ENCODE measurements around the gene WDR7.

Gene WDR7

GRCh38 chr18:56926734-56927133, 275.6 kb downstream of the WDR7 start:
- H3K56ac ChIP-seq (ENCODE audit: low read length): no peak overlapping the region
- H3K4me3 ChIP-seq (ENCODE audit: low read length): no peak overlapping the region
- H4K5ac ChIP-seq (ENCODE audit: low read length): no peak overlapping the region
- H3K27me3 ChIP-seq (ENCODE audit: insufficient read depth, low read length, poor library complexity): no peaks in the 10 kb centered on the region
- H3K36me3 ChIP-seq (ENCODE audit: control insufficient read depth, insufficient read depth, low read length): no peaks in the 10 kb centered on the region
- H2AK5ac ChIP-seq (ENCODE audit: low read length): no peak overlapping the region
- no peak overlapping the region for H4K8ac ChIP-seq (ENCODE audit: low read depth, low read length)
- H3K79me2 ChIP-seq (ENCODE audit: control insufficient read depth, insufficient read depth, low read length): no peaks in the 10 kb centered on the region
- H3K4me2 ChIP-seq (ENCODE audit: low read length): no peak overlapping the region
- H2BK120ac ChIP-seq (ENCODE audit: low read depth, low read length): no peak overlapping the region
- no peak overlapping the region for H3K9ac ChIP-seq (ENCODE audit: low read length)
- no peak overlapping the region for H2BK15ac ChIP-seq (replicated peaks; ENCODE audit: low read depth)
- no peak for DNase-seq
- H3K18ac ChIP-seq (ENCODE audit: low read length): no peak overlapping the region
- H3K27ac ChIP-seq (ENCODE audit: low read depth, low read length): no peak overlapping the region
- WGBS (ENCODE audit: extremely low coverage, insufficient coverage, low lambda C conversion rate): no CpG with 5 or more reads among the region's 5 CpGs
- H3K79me1 ChIP-seq (ENCODE audit: low read length): no peaks in the 10 kb centered on the region
- H3K4me1 ChIP-seq (ENCODE audit: control insufficient read depth, low read depth, low read length): no peaks in the 10 kb centered on the region
- H2BK5ac ChIP-seq (ENCODE audit: low read length): no peak overlapping the region
- no peak overlapping the region for H3K23ac ChIP-seq (ENCODE audit: low read length)
- no peak overlapping the region for H3K4ac ChIP-seq (ENCODE audit: low read depth, low read length)

GRCh38 chr18:56927786-56928185, 276.6 kb downstream of the WDR7 start:
- H2BK120ac ChIP-seq (ENCODE audit: low read depth, low read length): no peak overlapping the region
- no peaks in the 10 kb centered on the region for H3K36me3 ChIP-seq (ENCODE audit: control insufficient read depth, insufficient read depth, low read length)
- H3K23ac ChIP-seq (ENCODE audit: low read length): no peak overlapping the region
- H3K4me2 ChIP-seq (ENCODE audit: low read length): no peak overlapping the region
- H3K4ac ChIP-seq (ENCODE audit: low read depth, low read length): no peak overlapping the region
- no peak overlapping the region for H4K5ac ChIP-seq (ENCODE audit: low read length)
- no peak overlapping the region for H4K8ac ChIP-seq (ENCODE audit: low read depth, low read length)
- no peak overlapping the region for H3K9ac ChIP-seq (ENCODE audit: low read length)
- H2BK5ac ChIP-seq (ENCODE audit: low read length): no peak overlapping the region
- no peak overlapping the region for H3K56ac ChIP-seq (ENCODE audit: low read length)
- no peaks in the 10 kb centered on the region for H3K79me1 ChIP-seq (ENCODE audit: low read length)
- H3K79me2 ChIP-seq (ENCODE audit: control insufficient read depth, insufficient read depth, low read length): no peaks in the 10 kb centered on the region
- no peak overlapping the region for H2BK15ac ChIP-seq (replicated peaks; ENCODE audit: low read depth)
- DNase-seq: no peak
- H3K27ac ChIP-seq (ENCODE audit: low read depth, low read length): no peak overlapping the region
- no peak overlapping the region for H2AK5ac ChIP-seq (ENCODE audit: low read length)
- WGBS (ENCODE audit: extremely low coverage, insufficient coverage, low lambda C conversion rate): no CpG with 5 or more reads among the region's 3 CpGs
- H3K27me3 ChIP-seq (ENCODE audit: insufficient read depth, low read length, poor library complexity): no peaks in the 10 kb centered on the region
- no peak overlapping the region for H3K18ac ChIP-seq (ENCODE audit: low read length)
- no peaks in the 10 kb centered on the region for H3K4me1 ChIP-seq (ENCODE audit: control insufficient read depth, low read depth, low read length)
- H3K4me3 ChIP-seq (ENCODE audit: low read length): no peak overlapping the region

GRCh38 chr18:56929886-56930285, 278.7 kb downstream of the WDR7 start:
- Histone ChIP-seq H3K79me2 (ENCODE audit: control insufficient read depth, insufficient read depth, low read length) (no peaks in the 10 kb centered on the region), H3K23ac (ENCODE audit: low read length) (no peak overlapping the region), H4K8ac (ENCODE audit: low read depth, low read length) (no peak overlapping the region), H3K18ac (ENCODE audit: low read length) (no peak overlapping the region), H3K4me2 (ENCODE audit: low read length) (no peak overlapping the region), H4K5ac (ENCODE audit: low read length) (no peak overlapping the region), H2BK5ac (ENCODE audit: low read length) (no peak overlapping the region), H3K27ac (ENCODE audit: low read depth, low read length) (no peak overlapping the region), H3K4ac (ENCODE audit: low read depth, low read length) (no peak overlapping the region), H3K9ac (ENCODE audit: low read length) (no peak overlapping the region), H3K36me3 (ENCODE audit: control insufficient read depth, insufficient read depth, low read length) (no peaks in the 10 kb centered on the region), H2BK15ac (replicated peaks; ENCODE audit: low read depth) (no peak overlapping the region), H3K4me3 (ENCODE audit: low read length) (no peak overlapping the region), H3K4me1 (ENCODE audit: control insufficient read depth, low read depth, low read length) (no peaks in the 10 kb centered on the region), H3K27me3 (ENCODE audit: insufficient read depth, low read length, poor library complexity) (no peaks in the 10 kb centered on the region), H2AK5ac (ENCODE audit: low read length) (no peak overlapping the region), H3K79me1 (ENCODE audit: low read length) (no peaks in the 10 kb centered on the region), H3K56ac (ENCODE audit: low read length) (no peak overlapping the region), H2BK120ac (ENCODE audit: low read depth, low read length) (no peak overlapping the region)
- DNase-seq: no peak
- no CpG with 5 or more reads among the region's 5 CpGs for WGBS (ENCODE audit: extremely low coverage, insufficient coverage, low lambda C conversion rate)

- WGBS (ENCODE audit: extremely low coverage, insufficient coverage, low lambda C conversion rate): no CpG with 5 or more reads among the region's 2 CpGs
- Histone ChIP-seq H3K4ac (ENCODE audit: low read depth, low read length) (no peak overlapping the region), H3K27ac (ENCODE audit: low read depth, low read length) (no peak overlapping the region), H4K8ac (ENCODE audit: low read depth, low read length) (no peak overlapping the region), H4K5ac (ENCODE audit: low read length) (no peak overlapping the region), H3K79me2 (ENCODE audit: control insufficient read depth, insufficient read depth, low read length) (no peaks in the 10 kb centered on the region), H3K79me1 (ENCODE audit: low read length) (no peaks in the 10 kb centered on the region), H2BK5ac (ENCODE audit: low read length) (no peak overlapping the region), H3K4me2 (ENCODE audit: low read length) (no peak overlapping the region), H3K4me3 (ENCODE audit: low read length) (no peak overlapping the region), H3K23ac (ENCODE audit: low read length) (no peak overlapping the region), H3K9ac (ENCODE audit: low read length) (no peak overlapping the region), H3K27me3 (ENCODE audit: insufficient read depth, low read length, poor library complexity) (no peaks in the 10 kb centered on the region), H2AK5ac (ENCODE audit: low read length) (no peak overlapping the region), H2BK120ac (ENCODE audit: low read depth, low read length) (no peak overlapping the region), H2BK15ac (replicated peaks; ENCODE audit: low read depth) (no peak overlapping the region), H3K4me1 (ENCODE audit: control insufficient read depth, low read depth, low read length) (no peaks in the 10 kb centered on the region), H3K56ac (ENCODE audit: low read length) (no peak overlapping the region), H3K18ac (ENCODE audit: low read length) (no peak overlapping the region), H3K36me3 (ENCODE audit: control insufficient read depth, insufficient read depth, low read length) (no peaks in the 10 kb centered on the region)
- no peak for DNase-seq
These were observed 282.3 kb downstream of the WDR7 start for GRCh38 chr18:56933472-56933871.

GRCh38 chr18:56934131-56934530, 283.0 kb downstream of the WDR7 start:
- H2BK5ac ChIP-seq (ENCODE audit: low read length): no peak overlapping the region
- H3K79me1 ChIP-seq (ENCODE audit: low read length): no peaks in the 10 kb centered on the region
- no peak overlapping the region for H3K23ac ChIP-seq (ENCODE audit: low read length)
- no CpG with 5 or more reads among the region's 3 CpGs for WGBS (ENCODE audit: extremely low coverage, insufficient coverage, low lambda C conversion rate)
- no peak overlapping the region for H3K27ac ChIP-seq (ENCODE audit: low read depth, low read length)
- no peak overlapping the region for H3K18ac ChIP-seq (ENCODE audit: low read length)
- no peak overlapping the region for H3K4me2 ChIP-seq (ENCODE audit: low read length)
- no peaks in the 10 kb centered on the region for H3K36me3 ChIP-seq (ENCODE audit: control insufficient read depth, insufficient read depth, low read length)
- no peaks in the 10 kb centered on the region for H3K4me1 ChIP-seq (ENCODE audit: control insufficient read depth, low read depth, low read length)
- no peak overlapping the region for H3K56ac ChIP-seq (ENCODE audit: low read length)
- no peak overlapping the region for H2BK120ac ChIP-seq (ENCODE audit: low read depth, low read length)
- no peaks in the 10 kb centered on the region for H3K27me3 ChIP-seq (ENCODE audit: insufficient read depth, low read length, poor library complexity)
- H2AK5ac ChIP-seq (ENCODE audit: low read length): no peak overlapping the region
- H2BK15ac ChIP-seq (replicated peaks; ENCODE audit: low read depth): no peak overlapping the region
- no peak for DNase-seq
- no peak overlapping the region for H4K5ac ChIP-seq (ENCODE audit: low read length)
- no peak overlapping the region for H3K9ac ChIP-seq (ENCODE audit: low read length)
- H3K4me3 ChIP-seq (ENCODE audit: low read length): no peak overlapping the region
- H4K8ac ChIP-seq (ENCODE audit: low read depth, low read length): no peak overlapping the region
- no peak overlapping the region for H3K4ac ChIP-seq (ENCODE audit: low read depth, low read length)
- H3K79me2 ChIP-seq (ENCODE audit: control insufficient read depth, insufficient read depth, low read length): no peaks in the 10 kb centered on the region

GRCh38 chr18:56934906-56935305, 283.7 kb downstream of the WDR7 start:
- H3K18ac ChIP-seq (ENCODE audit: low read length): no peak overlapping the region
- H2BK15ac ChIP-seq (replicated peaks; ENCODE audit: low read depth): no peak overlapping the region
- no peak overlapping the region for H3K9ac ChIP-seq (ENCODE audit: low read length)
- H3K23ac ChIP-seq (ENCODE audit: low read length): no peak overlapping the region
- no peak overlapping the region for H4K8ac ChIP-seq (ENCODE audit: low read depth, low read length)
- no peak overlapping the region for H2AK5ac ChIP-seq (ENCODE audit: low read length)
- H3K36me3 ChIP-seq (ENCODE audit: control insufficient read depth, insufficient read depth, low read length): no peaks in the 10 kb centered on the region
- H3K27me3 ChIP-seq (ENCODE audit: insufficient read depth, low read length, poor library complexity): no peaks in the 10 kb centered on the region
- H3K4me1 ChIP-seq (ENCODE audit: control insufficient read depth, low read depth, low read length): no peaks in the 10 kb centered on the region
- no peak overlapping the region for H3K4me2 ChIP-seq (ENCODE audit: low read length)
- DNase-seq: no peak
- H3K27ac ChIP-seq (ENCODE audit: low read depth, low read length): no peak overlapping the region
- no peak overlapping the region for H3K56ac ChIP-seq (ENCODE audit: low read length)
- no peak overlapping the region for H4K5ac ChIP-seq (ENCODE audit: low read length)
- H3K79me2 ChIP-seq (ENCODE audit: control insufficient read depth, insufficient read depth, low read length): no peaks in the 10 kb centered on the region
- H3K4ac ChIP-seq (ENCODE audit: low read depth, low read length): no peak overlapping the region
- no peak overlapping the region for H2BK5ac ChIP-seq (ENCODE audit: low read length)
- WGBS (ENCODE audit: extremely low coverage, insufficient coverage, low lambda C conversion rate): no CpG with 5 or more reads among the region's 3 CpGs
- no peak overlapping the region for H2BK120ac ChIP-seq (ENCODE audit: low read depth, low read length)
- no peak overlapping the region for H3K4me3 ChIP-seq (ENCODE audit: low read length)
- H3K79me1 ChIP-seq (ENCODE audit: low read length): no peaks in the 10 kb centered on the region

All from mesendoderm (in vitro differentiated cells).